ENCODE data around the gene DNER.

- TF ChIP-seq CHD2 (IDR thresholded peaks at IDR 0.05; ENCODE audit: low read depth, low read length) = no peak
- no peak for TF ChIP-seq EZH2 (conservative IDR thresholded peaks at IDR 0.05; ENCODE audit: low read depth, low read length)
- no peak for TF ChIP-seq POLR2A (IDR thresholded peaks at IDR 0.05; ENCODE audit: insufficient read depth in 1 of 2, low read depth in 2 of 2, low read length in 2 of 2)
- no peak for TF ChIP-seq MED1 (CRISPR knock-in tag; IDR thresholded peaks at IDR 0.05)
- no peak for TF ChIP-seq MIER2 (CRISPR knock-in tag; IDR thresholded peaks at IDR 0.05)
- TF ChIP-seq MYC (CRISPR knock-in tag; IDR thresholded peaks at IDR 0.05; ENCODE audit: borderline replicate concordance) = no peak
- no peak for TF ChIP-seq KDM6A (CRISPR knock-in tag; IDR thresholded peaks at IDR 0.05; ENCODE audit: low read depth)
- TF ChIP-seq SIN3A (IDR thresholded peaks at IDR 0.05; ENCODE audit: borderline replicate concordance, low read depth, low read length) = no peak
- no peak for TF ChIP-seq ATF6 (CRISPR knock-in tag; conservative IDR thresholded peaks at IDR 0.05)
- no peak for TF ChIP-seq CBFB (CRISPR knock-in tag; IDR thresholded peaks at IDR 0.05)
- TF ChIP-seq POLR2AphosphoS5 (IDR thresholded peaks at IDR 0.05; ENCODE audit: low read depth, low read length) = no peak
- no peak for TF ChIP-seq ZNF274 (CRISPR knock-in tag; IDR thresholded peaks at IDR 0.05)
These were observed 19.4 kb upstream of the DNER start for GRCh38 chr2:229733611-229734245.

Measured in HepG2 (cell line).